NB4 (cell line): Measurements from ENCODE around the gene IARS2.

Source experiments
- CTCF ChIP-seq: IDR thresholded peaks from one replicate; pipeline ENCODE4 v1.5.1; 2012; ENCODE audit warnings: low read depth, low read length
- MYC ChIP-seq: IDR thresholded peaks from 2 replicates; pipeline ENCODE4 v1.6.1; 2011; ENCODE audit warnings: low read depth, low read length
- POLR2A ChIP-seq: IDR thresholded peaks from 2 replicates; pipeline ENCODE4 v1.6.1; 2011; ENCODE audit warnings: mild to moderate bottlenecking; ENCODE audit not compliant: insufficient read length; ENCODE audit errors: extremely low read depth

- no peak for TF ChIP-seq CTCF
- TF ChIP-seq POLR2A: no peak
- no peak for TF ChIP-seq MYC
These were observed 28.0 kb downstream of the IARS2 start for GRCh38 chr1:220121791-220122530.
